Esophagus muscularis mucosa (tissue), 4 donors: Measurements from ENCODE around the gene DISC1. TPM values are rescaled to one million over a fixed set of nuclear protein-coding genes. Genes with fewer than 3 reads are reported as not detected.

Source experiments
- DNase-seq: peaks from one replicate; pipeline ENCODE4 v3.0.0-alpha.2; 2017; ENCODE audit errors: extremely low spot score
- H3K27ac ChIP-seq, 4 donors: fragments of 200-600 bp; sonication (generic); replicated peaks in 1 of 4; 1 replicate in 3 of 4; 2 replicates in 1 of 4; pipeline ENCODE4 v1.5.1; 2016 to 2019; ENCODE audit warnings: mild to moderate bottlenecking in 1 of 4
- H3K27me3 ChIP-seq, 4 donors: fragments of 200-600 bp; sonication (generic); one replicate each; pipeline versions ENCODE4 v1.5.1 to v1.6.0; 2016 to 2019
- H3K36me3 ChIP-seq, 4 donors: fragments of 200-600 bp; sonication (generic); one replicate each; pipeline ENCODE4 v1.5.1; 2016 to 2019
- H3K4me1 ChIP-seq, 4 donors: fragments of 200-600 bp; sonication (generic); one replicate each; pipeline ENCODE4 v1.5.1; 2016 to 2019
- H3K4me3 ChIP-seq, 4 donors: fragments of 200-600 bp; sonication (generic); 1 replicate in 2 of 4; 2 replicates in 2 of 4; pipeline ENCODE4 v1.5.1; 2016 to 2019; ENCODE audit warnings: mild to moderate bottlenecking in 4 of 4, moderate library complexity in 1 of 4
- H3K9me3 ChIP-seq, 4 donors: fragments of 200-600 bp; sonication (generic); 1 replicate in 3 of 4; 2 replicates in 1 of 4; pipeline ENCODE4 v1.5.1; 2016 to 2019
- CTCF ChIP-seq, 3 experiments: fragments of 200-600 bp in 2 of 3; fragments of 450-650 bp in 1 of 3; sonication (generic) in 2 of 3; IDR thresholded peaks; one replicate each; pipeline ENCODE4 v1.5.1; 2017 to 2019; ENCODE audit warnings: antibody characterized with exemption in 3 of 3, mild to moderate bottlenecking in 2 of 3, moderate library complexity in 1 of 3
- EP300 ChIP-seq: sonication (generic); formaldehyde crosslinking; IDR thresholded peaks from one replicate; pipeline ENCODE4 v1.6.1; 2017; ENCODE audit warnings: antibody characterized with exemption
- POLR2A ChIP-seq: fragments of 450-650 bp; IDR thresholded peaks from one replicate; pipeline ENCODE4 v1.6.1; 2017; ENCODE audit warnings: antibody characterized with exemption, moderate library complexity, mild to moderate bottlenecking, low read depth
- POLR2AphosphoS5 ChIP-seq, 2 donors: sonication (generic); formaldehyde crosslinking; IDR thresholded peaks; one replicate each; pipeline ENCODE4 v1.6.1; 2017; ENCODE audit warnings: antibody characterized with exemption in 2 of 2
- WGBS: methylation state at CpG from one replicate; pipeline ENCODE4 v1.1.5; 2018; 5-methylcytosine and 5-hydroxymethylcytosine counted together
- intact Hi-C: fragments of 100-400 bp; cut with DNase I; formaldehyde crosslinking; loops from one replicate; pipeline ENCODE4 v1.15.1; 2023
- total RNA-seq, 4 donors: library from RNA; depleted of rRNA; stranded (reverse); fragments of >200 nt; gene quantifications; one replicate each; pipeline versions ENCODE4 v1.1.0 to v1.2.1, GENCODE V29; 2016

DISC1 gene
- total RNA-seq, 4 donors from 2014 or later = 5.3 to 6.6 (median 6.2) TPM

GRCh38 chr1:231887866-231888265, 261.3 kb downstream of the DISC1 start:
- intact Hi-C loops = no loop called here
- no peaks in the 10 kb centered on the region for H3K27me3 ChIP-seq
- WGBS = 84% methylated on average over 6 of the region's 6 CpGs

GRCh38 chr1:231890791-231891190, 264.2 kb downstream of the DISC1 start:
- Histone ChIP-seq H3K9me3 (peaks cover 0 to 5% (median 0%) of the 10 kb centered on the region in 4 donors), H3K27ac (no peak overlapping the region), H3K4me3 (no peak overlapping the region), H3K4me1 (no peaks in the 10 kb centered on the region), H3K27me3 (no peaks in the 10 kb centered on the region), H3K36me3 (no peaks in the 10 kb centered on the region)
- no peak for DNase-seq
- intact Hi-C loops = no loop called here
- 90% methylated on average over 4 of the region's 4 CpGs for WGBS
- no peak for TF ChIP-seq POLR2AphosphoS5 (IDR thresholded peaks at IDR 0.05)
- no peak for TF ChIP-seq EP300
- TF ChIP-seq POLR2A = no peak
- TF ChIP-seq CTCF (IDR thresholded peaks at IDR 0.05) = no peak

More at GRCh38 chr1:231887866-231888265, 261.3 kb downstream of the DISC1 start:
- Histone ChIP-seq H3K36me3 (no peaks in the 10 kb centered on the region), H3K9me3 (no peaks in the 10 kb centered on the region), H3K4me3 (no peak overlapping the region), H3K4me1 (no peaks in the 10 kb centered on the region), H3K27ac (no peak overlapping the region)
- DNase-seq = no peak
- no peak for TF ChIP-seq EP300
- no peak for TF ChIP-seq POLR2A
- TF ChIP-seq POLR2AphosphoS5 (IDR thresholded peaks at IDR 0.05) = no peak
- no peak for TF ChIP-seq CTCF (IDR thresholded peaks at IDR 0.05)

GRCh38 chr1:231893400-231894102, 267.0 kb downstream of the DISC1 start:
- TF ChIP-seq EP300 (no peak), CTCF (IDR thresholded peaks at IDR 0.05) (no peak), POLR2A (no peak), POLR2AphosphoS5 (IDR thresholded peaks at IDR 0.05) (no peak)
- no peak overlapping the region for H3K4me3 ChIP-seq
- DNase-seq = no peak
- H3K27ac ChIP-seq = no peak overlapping the region
- H3K27me3 ChIP-seq = no peaks in the 10 kb centered on the region
- H3K9me3 ChIP-seq = peaks cover 0 to 5% (median 0%) of the 10 kb centered on the region in 4 donors
- intact Hi-C loops = no loop called here
- no peaks in the 10 kb centered on the region for H3K36me3 ChIP-seq
- WGBS = 93% methylated on average over 7 of the region's 7 CpGs
- H3K4me1 ChIP-seq = no peaks in the 10 kb centered on the region

GRCh38 chr1:231896806-231897205, 270.2 kb downstream of the DISC1 start:
- TF ChIP-seq POLR2A (no peak), CTCF (IDR thresholded peaks at IDR 0.05) (no peak), EP300 (no peak), POLR2AphosphoS5 (IDR thresholded peaks at IDR 0.05) (no peak)
- WGBS = 96% methylated on average over 4 of the region's 4 CpGs

GRCh38 chr1:231899046-231899445, 272.5 kb downstream of the DISC1 start:
- DNase-seq = no peak
- Histone ChIP-seq H3K4me1 (no peaks in the 10 kb centered on the region), H3K27me3 (no peaks in the 10 kb centered on the region), H3K36me3 (no peaks in the 10 kb centered on the region), H3K27ac (no peak overlapping the region), H3K4me3 (no peak overlapping the region), H3K9me3 (peaks cover 0 to 3% (median 0%) of the 10 kb centered on the region in 4 donors)
- WGBS = 100% methylated on average over 2 of the region's 2 CpGs
- intact Hi-C loops = no loop called here
- TF ChIP-seq POLR2A (no peak), EP300 (no peak), CTCF (IDR thresholded peaks at IDR 0.05) (no peak), POLR2AphosphoS5 (IDR thresholded peaks at IDR 0.05) (no peak)

More at GRCh38 chr1:231896806-231897205, 270.2 kb downstream of the DISC1 start:
- Histone ChIP-seq H3K4me3 (no peak overlapping the region), H3K36me3 (no peaks in the 10 kb centered on the region), H3K4me1 (no peaks in the 10 kb centered on the region), H3K27me3 (no peaks in the 10 kb centered on the region), H3K27ac (no peak overlapping the region), H3K9me3 (peaks cover 0 to 5% (median 0%) of the 10 kb centered on the region in 4 donors)
- intact Hi-C loops = no loop called here
- no peak for DNase-seq
